Muscle of arm (tissue), 12 donors: ENCODE results near the gene OAS3. TPM values are rescaled to one million over a fixed set of nuclear protein-coding genes. Genes with fewer than 3 reads are reported as not detected.

Source experiments
- DNase-seq: peaks from one replicate; pipeline ENCODE4 v3.0.0-alpha.2; 2013
- polyA plus RNA-seq, 12 donors: library from polyadenylated mRNA; unstranded; fragments of 120-200 nt; gene quantifications; one replicate each; pipeline ENCODE4 v1.2.1, GENCODE V29; 2013; ENCODE audit not compliant: insufficient read length in 12 of 12

The OAS3 gene
- polyA plus RNA-seq, 12 donors = 3.5 to 9.6 (median 6.3) TPM; not detected in 1

- no peak for DNase-seq
Measured at GRCh38 chr12:113010701-113011100, 72.4 kb downstream of the OAS3 start.

DNA sequence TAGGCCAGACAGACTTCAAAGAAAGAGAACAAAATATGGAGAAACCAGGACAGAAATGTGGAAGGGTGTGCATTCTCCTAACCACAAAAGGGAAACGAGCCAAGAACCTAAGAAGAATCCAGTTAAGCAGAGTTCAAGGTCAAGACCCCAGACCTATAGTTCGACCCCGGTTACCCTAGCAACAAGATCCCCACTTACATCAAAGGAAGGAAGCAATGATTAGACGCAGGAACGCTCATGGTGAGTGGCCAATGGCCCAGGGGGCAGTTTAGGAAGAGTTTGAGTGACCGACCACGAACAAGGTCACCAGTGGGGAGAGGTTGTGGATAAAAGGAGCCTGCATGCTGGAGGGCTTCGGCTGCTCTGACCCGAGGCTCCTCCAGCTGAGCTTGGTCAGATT is 76.3 kb downstream of the OAS3 start:
- no peak for DNase-seq

GRCh38 chr12:113016796-113017195 is 78.5 kb downstream of the OAS3 start:
- no peak for DNase-seq

DNA sequence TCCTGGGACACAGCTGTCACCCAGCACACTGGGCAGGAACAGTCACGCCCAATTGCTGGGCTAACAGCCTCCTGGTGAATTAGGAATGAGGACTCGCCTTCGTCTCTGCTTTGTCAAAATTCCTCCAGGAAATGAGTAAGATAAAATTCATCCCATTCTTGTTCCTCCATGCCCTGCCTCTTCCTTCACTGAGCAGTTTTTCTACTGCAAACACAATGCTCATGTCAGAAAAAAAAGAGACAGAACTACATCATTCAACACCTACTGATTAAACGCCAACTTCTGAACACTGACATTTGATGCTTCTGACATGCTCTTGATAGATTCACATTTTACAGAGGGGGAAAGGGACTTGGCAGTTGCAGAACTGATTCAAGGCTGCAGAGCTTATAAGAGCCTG is 80.8 kb downstream of the OAS3 start:
- no peak for DNase-seq

- DNase-seq = no peak
Measured at GRCh38 chr12:113021500-113021899, 83.2 kb downstream of the OAS3 start.

Other genes starting within 250 kb of the OAS3 start
- gene RPH3A, start 146.7 kb upstream of the OAS3 start, polyA plus RNA-seq = under 1 TPM in 3 of 12 donors, not detected in 9; 0.08 to 0.27 (median 0.24) TPM
- 10 to 100 TPM in 1 of 12 donors, 1 to 10 TPM in 10, not detected in 1; 1.9 to 27.7 (median 2.9) TPM for gene OAS1, start 31.5 kb upstream of the OAS3 start, polyA plus RNA-seq
- 1 to 10 TPM in 11 of 12 donors, not detected in 1; 1.9 to 4.5 (median 3.0) TPM for gene OAS2, start 40.0 kb downstream of the OAS3 start, polyA plus RNA-seq
- 1 to 10 TPM in 11 of 12 donors, not detected in 1; 2.7 to 9.9 (median 4.1) TPM for gene DTX1, start 118.3 kb downstream of the OAS3 start, polyA plus RNA-seq
- gene RASAL1, start 197.3 kb downstream of the OAS3 start, polyA plus RNA-seq = under 1 TPM in 8 of 12 donors, not detected in 4; 0.03 to 0.39 (median 0.09) TPM
- under 1 TPM in 3 of 12 donors, not detected in 9; 0.14 to 0.65 (median 0.17) TPM for gene CFAP73, start 211.2 kb downstream of the OAS3 start, polyA plus RNA-seq
- gene DDX54, start 247.0 kb downstream of the OAS3 start, polyA plus RNA-seq = 10 to 100 TPM in 11 of 12 donors, not detected in 1; 37.7 to 70.6 (median 52.6) TPM
- gene RITA1, start 247.2 kb downstream of the OAS3 start, polyA plus RNA-seq = 10 to 100 TPM in 3 of 12 donors, 1 to 10 TPM in 8, not detected in 1; 6.4 to 15.7 (median 8.3) TPM